ENCODE measurements around the gene EDC3.
A peak's percentile ranks its signal among the peaks of the same experiment; 100 is the strongest.
"Not testable (repeated sequence)": the region's sequence is repeated elsewhere in the genome, so short reads cannot be mapped to it uniquely, and the experiment has no call there.

EDC3 gene

GRCh38 chr15:74648051-74648842, 47.6 kb downstream of the EDC3 start:
- no peak for DNase-seq

GRCh38 chr15:74646480-74646879, 49.3 kb downstream of the EDC3 start:
- no peak for DNase-seq

GRCh38 chr15:74643665-74644204, 52.1 kb downstream of the EDC3 start:
- DNase-seq: no peak

GRCh38 chr15:74642734-74643664, 52.8 kb downstream of the EDC3 start:
- no peak for DNase-seq

- no peak for DNase-seq
Observed at GRCh38 chr15:74642348-74642733, 53.5 kb downstream of the EDC3 start.

- no peak for DNase-seq
Observed at GRCh38 chr15:74641151-74641550, 54.7 kb downstream of the EDC3 start.

DNA sequence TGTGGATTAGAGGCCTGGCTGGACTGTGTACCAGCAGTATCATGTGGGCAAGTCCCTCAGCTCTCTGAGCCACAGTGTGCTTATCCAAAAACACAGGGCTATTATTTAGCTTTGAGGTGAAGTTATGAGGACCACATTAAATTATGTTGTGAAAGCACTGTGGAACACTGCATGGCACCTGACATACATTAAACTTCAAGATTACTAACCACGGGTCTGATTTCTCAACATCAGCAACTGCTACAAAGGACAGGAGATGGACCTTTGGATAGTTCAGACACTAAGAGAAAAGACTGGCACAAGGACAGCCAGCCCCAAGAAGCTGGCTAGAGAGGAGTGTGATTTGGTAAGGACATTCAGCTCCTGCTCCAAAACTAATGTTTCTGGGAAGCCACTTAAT, 58.8 kb downstream of the EDC3 start:
- DNase-seq: no peak

DNA sequence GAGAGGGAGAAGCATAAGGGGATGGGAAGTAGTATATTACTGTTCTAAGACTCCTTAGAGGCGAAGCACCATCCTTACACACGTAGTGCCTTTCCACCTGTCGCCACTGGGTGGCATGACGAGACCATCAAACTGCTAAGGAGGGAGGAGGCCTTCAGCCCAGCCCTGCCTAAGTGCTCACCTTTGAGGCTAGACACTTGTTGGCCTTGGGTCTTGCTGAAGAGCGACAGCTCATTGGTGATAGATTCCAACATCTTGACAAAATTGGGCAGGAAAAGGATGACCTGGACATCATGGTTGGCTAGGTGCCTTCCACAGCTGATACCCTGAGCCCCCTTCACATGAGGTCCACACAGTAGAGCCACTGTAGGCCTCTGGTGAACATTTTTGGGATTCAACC, 60.6 kb downstream of the EDC3 start:
- DNase-seq: peak; percentile 33

GRCh38 chr15:74633781-74634180, 62.0 kb downstream of the EDC3 start:
- no peak for DNase-seq

DNA sequence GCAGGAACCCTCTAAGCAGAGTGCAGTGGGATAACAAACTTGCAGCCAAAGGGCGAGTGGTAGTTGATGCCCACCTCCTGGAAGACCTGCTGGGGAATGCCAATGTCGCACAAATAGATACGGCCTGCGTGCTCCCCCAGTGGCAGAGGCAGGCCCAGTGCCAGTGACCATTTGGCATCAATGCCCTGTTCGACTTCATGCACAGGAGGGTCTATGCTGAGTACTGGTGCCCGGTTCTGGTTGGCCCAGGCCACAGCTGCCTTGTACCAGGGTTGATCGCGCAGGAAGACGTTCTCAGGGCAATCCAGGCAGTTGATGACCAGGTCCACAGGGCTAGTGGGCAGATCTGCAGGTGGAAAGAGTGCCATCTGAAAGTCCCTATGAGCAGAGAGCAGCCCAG, 63.2 kb downstream of the EDC3 start:
- DNase-seq: no peak

- DNase-seq: peak; percentile 9
Observed at GRCh38 chr15:74631935-74632560, 63.8 kb downstream of the EDC3 start.

- no peak for DNase-seq
Observed at GRCh38 chr15:74631408-74631807, 64.4 kb downstream of the EDC3 start.

DNA sequence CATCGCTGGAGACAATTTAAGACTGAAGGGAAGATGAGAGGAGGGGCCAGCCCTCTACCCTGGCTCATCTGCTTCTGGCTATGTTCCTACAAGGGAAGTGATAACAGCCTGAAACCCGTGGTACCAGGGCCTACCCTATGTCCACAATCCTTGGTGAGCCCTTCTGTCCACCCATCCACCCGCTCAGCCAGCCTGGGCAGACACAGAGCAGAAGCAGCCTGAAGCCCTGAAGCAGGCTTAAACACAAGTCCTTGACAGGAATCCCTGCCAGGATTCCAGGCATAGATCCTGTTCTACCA, 64.8 kb downstream of the EDC3 start:
- no peak for DNase-seq

GRCh38 chr15:74630284-74631086, 65.3 kb downstream of the EDC3 start:
- DNase-seq: no peak

- not testable (repeated sequence) for DNase-seq
Observed at GRCh38 chr15:74629696-74630095, 66.1 kb downstream of the EDC3 start.

GRCh38 chr15:74628949-74629348, 66.9 kb downstream of the EDC3 start:
- DNase-seq: no peak

DNA sequence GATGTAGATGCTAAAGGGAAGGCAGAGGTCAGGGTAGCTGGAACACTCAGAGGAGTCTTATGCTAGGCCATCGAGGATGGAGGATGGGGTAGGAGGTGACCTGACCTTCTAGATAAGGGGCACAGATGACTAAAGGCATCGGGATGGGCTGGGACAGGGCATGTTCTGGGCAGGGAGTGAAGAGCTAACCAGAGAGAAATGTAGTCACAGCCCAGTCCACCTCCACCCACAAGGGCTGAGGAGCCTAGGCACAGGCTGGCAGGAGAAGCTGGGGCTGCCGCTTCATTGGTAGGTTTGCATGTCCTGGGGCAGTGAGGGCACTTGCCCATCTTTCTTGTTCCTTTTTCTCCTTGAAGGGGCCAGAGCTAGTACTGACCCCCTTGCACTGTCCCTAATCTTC, 67.6 kb downstream of the EDC3 start:
- DNase-seq: no peak

DNA sequence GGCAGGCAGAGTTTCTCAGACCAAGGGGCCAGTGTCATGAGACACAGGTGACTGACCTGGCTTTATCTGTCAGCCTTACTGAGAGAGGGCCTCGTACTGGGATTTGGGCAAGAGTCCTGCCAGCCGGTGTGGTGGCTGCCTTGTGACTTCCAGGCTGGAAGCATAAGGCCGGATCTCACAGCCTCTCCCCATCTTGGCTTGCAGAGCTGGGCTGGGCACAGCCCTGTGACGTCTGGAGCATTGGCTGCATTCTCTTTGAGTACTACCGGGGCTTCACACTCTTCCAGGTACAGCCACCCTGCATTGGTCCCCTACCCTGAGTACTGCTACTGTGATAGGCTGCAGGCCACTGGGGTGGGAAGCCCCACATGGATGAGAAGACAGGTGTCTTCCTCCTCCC, 68.1 kb downstream of the EDC3 start:
- DNase-seq: no peak

GRCh38 chr15:74626752-74627692, 68.8 kb downstream of the EDC3 start:
- DNase-seq: no peak

DNA sequence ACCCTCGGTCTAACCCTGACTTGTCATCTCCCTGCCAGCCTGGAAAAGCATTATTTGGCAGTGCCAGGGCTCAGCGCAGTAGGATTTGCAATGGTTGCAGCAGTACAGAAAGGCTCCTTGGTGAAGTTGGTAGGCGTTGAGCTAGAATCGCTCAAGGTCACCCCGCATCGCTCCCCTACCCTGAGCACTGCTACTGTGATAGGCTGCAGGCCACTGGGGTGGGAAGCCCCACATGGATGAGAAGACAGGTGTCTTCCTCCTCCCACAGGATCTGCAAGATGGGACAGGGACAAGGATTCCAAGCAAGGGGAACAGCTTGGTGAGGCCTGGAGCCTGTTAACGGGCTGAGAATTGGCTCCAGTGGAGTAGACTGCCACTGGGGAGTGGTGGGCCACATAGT, 69.5 kb downstream of the EDC3 start:
- DNase-seq: no peak

DNA sequence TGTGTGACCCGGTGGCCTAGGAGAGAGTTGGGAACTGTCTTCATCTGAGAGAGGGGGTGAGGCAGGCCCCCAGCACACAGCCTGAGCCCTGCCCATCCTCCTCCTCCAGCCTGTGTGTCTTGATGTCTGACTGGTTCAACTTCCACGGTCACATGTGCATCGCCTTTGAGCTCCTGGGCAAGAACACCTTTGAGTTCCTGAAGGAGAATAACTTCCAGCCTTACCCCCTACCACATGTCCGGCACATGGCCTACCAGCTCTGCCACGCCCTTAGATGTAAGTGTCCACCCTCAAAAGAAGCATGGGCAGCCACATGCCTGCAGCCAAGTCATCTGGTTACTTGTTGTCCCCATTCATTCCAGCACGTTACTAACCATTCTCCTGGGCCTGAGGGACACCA, 70.1 kb downstream of the EDC3 start:
- no peak for DNase-seq

All from SHP77 treated with DMSO at 0.1 percent for 48 hours (cell line).